Osteoblast (primary cell): ENCODE results near the gene TMC1. TPM values are rescaled to one million over a fixed set of nuclear protein-coding genes. Genes with fewer than 3 reads are reported as not detected.

Experiments
- DNase-seq: peaks from one replicate; pipeline ENCODE4 v3.0.0; 2011; ENCODE audit warnings: low spot score, mixed read lengths; ENCODE audit not compliant: insufficient read length; ENCODE audit errors: missing footprints
- H2AFZ ChIP-seq: 2 replicates; pipeline ENCODE4 v1.6.0; 2011; ENCODE audit warnings: mild to moderate bottlenecking, low read length
- H3K27ac ChIP-seq: 2 replicates; pipeline ENCODE4 v1.5.1; 2011; ENCODE audit warnings: mild to moderate bottlenecking, low read depth, low read length, moderate library complexity
- H3K27me3 ChIP-seq: 2 replicates; pipeline ENCODE4 v1.6.0; 2012; ENCODE audit warnings: mild to moderate bottlenecking, control low read depth, inconsistent platforms, low read length, moderate library complexity; ENCODE audit not compliant: insufficient read depth
- H3K36me3 ChIP-seq: 2 replicates; pipeline ENCODE4 v1.5.1; 2011; ENCODE audit warnings: mild to moderate bottlenecking, low read length, control low read depth, moderate library complexity; ENCODE audit not compliant: insufficient read depth
- H3K4me1 ChIP-seq: 2 replicates; pipeline ENCODE4 v1.5.1; 2011; ENCODE audit warnings: mild to moderate bottlenecking, low read length, control low read depth, moderate library complexity; ENCODE audit not compliant: insufficient read depth
- H3K4me2 ChIP-seq: 2 replicates; pipeline ENCODE4 v1.6.0; 2011; ENCODE audit warnings: mild to moderate bottlenecking, low read length; ENCODE audit not compliant: insufficient read depth
- H3K4me3 ChIP-seq: fragments of 200-600 bp; sonication (generic); 3 replicates; pipeline ENCODE4 v1.5.1; 2012; ENCODE audit warnings: mild to moderate bottlenecking, low read length, inconsistent platforms; ENCODE audit not compliant: insufficient read depth
- H3K79me2 ChIP-seq: 2 replicates; pipeline ENCODE4 v1.6.0; 2012; ENCODE audit warnings: mild to moderate bottlenecking, low read length, control low read depth, inconsistent platforms; ENCODE audit not compliant: insufficient read depth
- H3K9me3 ChIP-seq: 2 replicates; pipeline ENCODE4 v1.5.1; 2011; ENCODE audit warnings: low read depth, low read length, control low read depth
- H4K20me1 ChIP-seq: 2 replicates; pipeline ENCODE4 v1.6.0; 2012; ENCODE audit warnings: mild to moderate bottlenecking, low read length, control low read depth; ENCODE audit not compliant: insufficient read depth
- total RNA-seq: library from RNA; depleted of rRNA; stranded (reverse); fragments of >200 nt; gene quantifications from 2 replicates; pipeline ENCODE4 v1.2.3, GENCODE V29; 2012
- TF ChIP-seq, protein P1 (sequence below): IDR thresholded peaks from 2 replicates; pipeline ENCODE4 v1.5.1; 2011; ENCODE audit warnings: mild to moderate bottlenecking, low read depth, low read length, moderate library complexity; ENCODE audit errors: extremely low read depth

TMC1 gene
- total RNA-seq, 1 donor = under 0.01 TPM

DNA sequence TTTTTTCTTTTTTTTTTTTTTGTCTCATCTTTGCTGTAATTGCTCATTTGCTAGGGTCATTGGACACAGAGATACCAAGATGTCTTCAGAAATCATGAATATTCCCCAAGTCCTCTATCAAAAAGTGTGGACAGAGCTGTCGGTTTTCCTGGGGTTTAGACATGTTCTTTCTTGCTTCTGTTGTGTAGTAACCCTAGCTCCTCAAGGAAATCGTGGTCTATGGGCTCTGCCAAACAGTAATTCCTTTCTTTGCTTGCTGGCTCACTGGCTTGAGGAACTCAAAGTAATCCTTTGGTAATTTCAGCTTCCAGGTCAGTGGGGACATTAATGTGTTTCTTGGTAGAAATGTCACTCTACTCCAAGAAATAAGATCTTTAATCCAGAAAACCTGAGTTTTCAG, 101.7 kb downstream of the TMC1 start:
- Histone ChIP-seq H3K9me3 (no peaks in the 10 kb centered on the region), H3K27me3 (no peaks in the 10 kb centered on the region), H3K36me3 (no peaks in the 10 kb centered on the region), H3K4me1 (no peaks in the 10 kb centered on the region), H3K4me2 (no peak overlapping the region), H3K27ac (no peak overlapping the region), H3K4me3 (no peak overlapping the region), H3K79me2 (no peaks in the 10 kb centered on the region), H4K20me1 (no peaks in the 10 kb centered on the region), H2AFZ (no peak overlapping the region)
- peak; percentile 31 for DNase-seq
- TF ChIP-seq, protein P1, sequence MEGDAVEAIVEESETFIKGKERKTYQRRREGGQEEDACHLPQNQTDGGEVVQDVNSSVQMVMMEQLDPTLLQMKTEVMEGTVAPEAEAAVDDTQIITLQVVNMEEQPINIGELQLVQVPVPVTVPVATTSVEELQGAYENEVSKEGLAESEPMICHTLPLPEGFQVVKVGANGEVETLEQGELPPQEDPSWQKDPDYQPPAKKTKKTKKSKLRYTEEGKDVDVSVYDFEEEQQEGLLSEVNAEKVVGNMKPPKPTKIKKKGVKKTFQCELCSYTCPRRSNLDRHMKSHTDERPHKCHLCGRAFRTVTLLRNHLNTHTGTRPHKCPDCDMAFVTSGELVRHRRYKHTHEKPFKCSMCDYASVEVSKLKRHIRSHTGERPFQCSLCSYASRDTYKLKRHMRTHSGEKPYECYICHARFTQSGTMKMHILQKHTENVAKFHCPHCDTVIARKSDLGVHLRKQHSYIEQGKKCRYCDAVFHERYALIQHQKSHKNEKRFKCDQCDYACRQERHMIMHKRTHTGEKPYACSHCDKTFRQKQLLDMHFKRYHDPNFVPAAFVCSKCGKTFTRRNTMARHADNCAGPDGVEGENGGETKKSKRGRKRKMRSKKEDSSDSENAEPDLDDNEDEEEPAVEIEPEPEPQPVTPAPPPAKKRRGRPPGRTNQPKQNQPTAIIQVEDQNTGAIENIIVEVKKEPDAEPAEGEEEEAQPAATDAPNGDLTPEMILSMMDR = no peak

DNA sequence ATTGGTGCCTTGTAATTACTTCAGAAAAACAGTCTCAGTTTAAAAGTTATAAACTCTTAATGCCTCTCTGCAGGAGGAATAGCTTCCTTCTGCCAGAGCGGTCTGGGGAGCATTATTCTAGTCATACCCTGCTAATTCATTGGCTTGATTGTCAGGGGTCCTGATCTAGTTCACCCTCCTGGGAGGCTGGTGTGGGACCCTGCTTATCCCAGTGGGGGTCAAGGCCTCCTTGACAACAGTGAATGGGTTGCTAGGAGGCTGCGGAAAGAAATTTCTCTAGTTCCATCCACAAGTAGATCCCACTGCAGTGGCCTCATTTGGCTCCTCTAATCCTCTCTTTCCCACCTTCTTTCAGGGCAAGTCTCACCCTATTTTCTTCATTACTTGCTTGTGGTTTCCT, 105.7 kb downstream of the TMC1 start:
- Histone ChIP-seq H3K27me3 (no peaks in the 10 kb centered on the region), H3K79me2 (no peaks in the 10 kb centered on the region), H4K20me1 (no peaks in the 10 kb centered on the region), H3K4me2 (no peak overlapping the region), H3K27ac (no peak overlapping the region), H2AFZ (no peak overlapping the region), H3K36me3 (no peaks in the 10 kb centered on the region), H3K4me1 (no peaks in the 10 kb centered on the region), H3K4me3 (no peak overlapping the region), H3K9me3 (no peaks in the 10 kb centered on the region)
- TF ChIP-seq, protein P1 = no peak
- peak; percentile 1 for DNase-seq

GRCh38 chr9:72627956-72628540, 106.6 kb downstream of the TMC1 start:
- Histone ChIP-seq H3K27me3 (no peaks in the 10 kb centered on the region), H3K4me1 (no peaks in the 10 kb centered on the region), H3K4me3 (no peak overlapping the region), H3K27ac (no peak overlapping the region), H3K79me2 (no peaks in the 10 kb centered on the region), H4K20me1 (no peaks in the 10 kb centered on the region), H3K4me2 (no peak overlapping the region), H3K36me3 (no peaks in the 10 kb centered on the region), H2AFZ (no peak overlapping the region), H3K9me3 (peaks cover 1% of the 10 kb centered on the region)
- TF ChIP-seq, protein P1 = no peak
- no peak for DNase-seq

GRCh38 chr9:72633966-72634365, 112.6 kb downstream of the TMC1 start:
- Histone ChIP-seq H3K27ac (no peak overlapping the region), H2AFZ (no peak overlapping the region), H4K20me1 (no peaks in the 10 kb centered on the region), H3K27me3 (no peaks in the 10 kb centered on the region), H3K4me3 (no peak overlapping the region), H3K4me1 (no peaks in the 10 kb centered on the region), H3K9me3 (peaks cover 5% of the 10 kb centered on the region), H3K4me2 (no peak overlapping the region), H3K36me3 (no peaks in the 10 kb centered on the region), H3K79me2 (no peaks in the 10 kb centered on the region)
- peak; percentile 93 for DNase-seq
- TF ChIP-seq, protein P1 = no peak
